Ovary (tissue), 10 donors: ENCODE data around the gene ASB11. TPM values are rescaled to one million over a fixed set of nuclear protein-coding genes. Genes with fewer than 3 reads are reported as not detected.

ENCODE experiments used
- DNase-seq, 5 donors: peaks; one replicate each; pipeline ENCODE4 v3.0.0-alpha.2; 2019 to 2020
- H3K27ac ChIP-seq, 2 donors: fragments of 200-600 bp; one replicate each; pipeline versions ENCODE4 v1.5.1 to v1.8.0; 2019 to 2022
- H3K27me3 ChIP-seq: fragments of 200-600 bp; one replicate; pipeline ENCODE4 v1.8.0; 2022
- H3K36me3 ChIP-seq: fragments of 200-600 bp; sonication (generic); one replicate; pipeline ENCODE4 v1.5.1; 2019
- H3K4me1 ChIP-seq: one replicate; pipeline ENCODE4 v1.8.1; 2013; ENCODE audit warnings: mild to moderate bottlenecking, moderate library complexity; ENCODE audit not compliant: insufficient read depth
- H3K4me3 ChIP-seq: fragments of 200-600 bp; sonication (generic); one replicate; pipeline ENCODE4 v1.5.1; 2017
- H3K9me3 ChIP-seq, 2 donors: fragments of 200-600 bp in 1 of 2; sonication (generic) in 1 of 2; one replicate each; pipeline versions ENCODE4 v1.5.1 to v1.8.1; 2013 to 2019; ENCODE audit warnings: mild to moderate bottlenecking in 1 of 2, moderate library complexity in 1 of 2
- CTCF ChIP-seq, 3 donors: fragments of 450-650 bp in 2 of 3; fragments of 200-600 bp in 1 of 3; IDR thresholded peaks; one replicate each; pipeline versions ENCODE4 v1.5.1 to v1.8.0; 2016 to 2022; ENCODE audit warnings: antibody characterized with exemption in 3 of 3, mild to moderate bottlenecking in 1 of 3
- EP300 ChIP-seq: sonication (generic); formaldehyde crosslinking; IDR thresholded peaks from one replicate; pipeline ENCODE4 v1.6.1; 2017; ENCODE audit warnings: antibody characterized with exemption
- POLR2A ChIP-seq: fragments of 450-650 bp; IDR thresholded peaks from one replicate; pipeline ENCODE4 v1.6.1; 2017; ENCODE audit warnings: antibody characterized with exemption, mild to moderate bottlenecking, moderate library complexity
- WGBS, 3 donors: extraction: QIAGEN DNeasy Blood & Tissue Kit in 1 of 3; methylation state at CpG; one replicate each; pipeline versions ENCODE4 v1.1.5 to v1.1.7; 2013 to 2017; 5-methylcytosine and 5-hydroxymethylcytosine counted together
- intact Hi-C, 4 donors: fragments of 100-400 bp; cut with DNase I; formaldehyde crosslinking; loops; one replicate each; pipeline versions ENCODE4 v1.11.0 to v1.15.1; 2022 to 2023
- long read RNA-seq, 3 donors: library from polyadenylated mRNA in 2 of 3; unstranded in 2 of 3; transcript quantifications; one replicate each; pipeline ENCODE4 v2.0.0 and lab custom pipeline, GENCODE V29; 2021 to 2026
- polyA plus RNA-seq, 2 donors: library from polyadenylated mRNA; stranded (reverse); fragments of 200-250 nt in 1 of 2; fragments of 350-450 nt in 1 of 2; fragmentation: Illumina TruSeq in 1 of 2; extraction: RNeasy Lipid Tissue Mini Kit (QIAGEN cat#74804) in 1 of 2; gene quantifications; one replicate each; pipeline ENCODE4 v1.2.3, GENCODE V29; 2013 to 2014
- total RNA-seq, 7 donors: library from RNA; depleted of rRNA in 2 of 7; stranded (reverse); fragments of >200 nt in 2 of 7; fragmentation: NEBNext Ultra II Directional in 3 of 7; extraction: Animal tissue kit (Norgen Biotek cat#: 25700) in 3 of 7; gene quantifications; one replicate each; pipeline versions ENCODE4 v1.1.0 to v1.2.4, GENCODE V29; 2016 to 2023
- donor health status: DM: no; HTN: no; CAD: no; lungs with moderate emphysema.
- donor health status: DM: no; HTN: no; CAD: no.
- donor health status: Bipolar disorder and iron deficiency.
- donor health status: DM: yes; HTN: yes; CAD: no.
- donor health status: DM: no; HTN: no; CAD: no.
- donor health status: DM: yes; HTN: yes; CAD: no.

ASB11 gene
- total RNA-seq (not detected), polyA plus RNA-seq (under 1 TPM; 0.06 to 0.08 TPM)
- long read RNA-seq, donor 1 = 0 reads
- long read RNA-seq, donor 2 = 0 reads
- long read RNA-seq, donor 3 = 0 reads

GRCh38 chrX:15315509-15315908, at the start of gene ASB11:
Gene ASB11 (minus strand): TSS chrX:15315640. CDS start chrX:15315605, 35 bp downstream.
- TF ChIP-seq POLR2A = no peak
- Histone ChIP-seq H3K4me1 (no peaks in the 10 kb centered on the region), H3K4me3 (no peak within 1 kb of the TSS), H3K27ac (no peak within 1 kb of the TSS), H3K9me3 (no peaks in the 10 kb centered on the region), H3K27me3 (no peaks in the 10 kb centered on the region), H3K36me3 (no peaks in the 10 kb centered on the region)
- DNase-seq = no peak
- intact Hi-C loops = no loop called here
- 26 to 39% (median 36%) methylated on average over 3 of the region's 3 CpGs for WGBS, 3 donors

GRCh38 chrX:15359701-15360100, 44.3 kb upstream of the ASB11 start:
- no peak for TF ChIP-seq POLR2A
- no peak for TF ChIP-seq CTCF (IDR thresholded peaks at IDR 0.05)
- no peak for TF ChIP-seq EP300
- DNase-seq = no peak
- H3K27me3 ChIP-seq = no peaks in the 10 kb centered on the region
- no peaks in the 10 kb centered on the region for H3K4me1 ChIP-seq
- no peaks in the 10 kb centered on the region for H3K9me3 ChIP-seq
- WGBS, 3 donors = 37 to 49% (median 38%) methylated on average over 2 of the region's 2 CpGs
- intact Hi-C loops = loop anchor here in 1 of 4 donors (10.0 kb wide), 2 partner anchors 55 to 105 kb away; no protein-coding TSS in a partner anchor
- H3K4me3 ChIP-seq = no peak overlapping the region
- H3K27ac ChIP-seq = no peak overlapping the region
- no peaks in the 10 kb centered on the region for H3K36me3 ChIP-seq

GRCh38 chrX:15358533-15358932, 43.1 kb upstream of the ASB11 start:
- Histone ChIP-seq H3K36me3 (no peaks in the 10 kb centered on the region), H3K4me1 (no peaks in the 10 kb centered on the region), H3K27ac (no peak overlapping the region), H3K4me3 (no peak overlapping the region), H3K27me3 (no peaks in the 10 kb centered on the region), H3K9me3 (no peaks in the 10 kb centered on the region)
- no peak for DNase-seq
- intact Hi-C loops = loop anchor here in 1 of 4 donors (10.0 kb wide), 2 partner anchors 54 to 106 kb away; no protein-coding TSS in a partner anchor
- no peak for TF ChIP-seq EP300
- no peak for TF ChIP-seq CTCF (IDR thresholded peaks at IDR 0.05)
- TF ChIP-seq POLR2A = no peak
- WGBS, 3 donors = 73 to 84% (median 76%) methylated on average over 2 of the region's 2 CpGs

GRCh38 chrX:15356444-15356843, 41.0 kb upstream of the ASB11 start:
- no peaks in the 10 kb centered on the region for H3K4me1 ChIP-seq
- H3K27me3 ChIP-seq = no peaks in the 10 kb centered on the region
- no peak for DNase-seq
- intact Hi-C loops = loop anchor here in 1 of 4 donors (10.0 kb wide), 2 partner anchors 52 to 108 kb away; no protein-coding TSS in a partner anchor
- H3K4me3 ChIP-seq = no peak overlapping the region
- no peak for TF ChIP-seq EP300
- TF ChIP-seq CTCF (IDR thresholded peaks at IDR 0.05) = no peak
- no peak for TF ChIP-seq POLR2A
- H3K27ac ChIP-seq = no peak overlapping the region
- no peaks in the 10 kb centered on the region for H3K9me3 ChIP-seq
- WGBS, 3 donors = 25 to 31% (median 26%) methylated on average over 1 of the region's 1 CpG
- H3K36me3 ChIP-seq = no peaks in the 10 kb centered on the region

GRCh38 chrX:15350329-15350996, 35.0 kb upstream of the ASB11 start:
- TF ChIP-seq POLR2A = no peak
- no peak for TF ChIP-seq CTCF (IDR thresholded peaks at IDR 0.05)
- no peak for TF ChIP-seq EP300
- no peaks in the 10 kb centered on the region for H3K4me1 ChIP-seq
- no peaks in the 10 kb centered on the region for H3K27me3 ChIP-seq
- no peak overlapping the region for H3K27ac ChIP-seq
- no peaks in the 10 kb centered on the region for H3K9me3 ChIP-seq
- H3K36me3 ChIP-seq = no peaks in the 10 kb centered on the region
- H3K4me3 ChIP-seq = no peak overlapping the region
- intact Hi-C loops = loop anchor here in 2 of 4 donors (5.0 to 10.0 kb wide), 3 partner anchors 46 to 117 kb away; no protein-coding TSS in a partner anchor
- DNase-seq = no peak
- 62 to 68% (median 64%) methylated on average over 8 of the region's 8 CpGs for WGBS, 3 donors
